T-helper 17 cell (primary cell): Measurements from ENCODE around the gene CAPZA3. TPM values are rescaled to one million over a fixed set of nuclear protein-coding genes. Genes with fewer than 3 reads are reported as not detected.
"Not testable (repeated sequence)": the region's sequence is repeated elsewhere in the genome, so short reads cannot be mapped to it uniquely, and the experiment has no call there.

Source experiments
- ATAC-seq: fragments of 150-1000 bp; cut with Tn5 transposase; 2 replicates; pipeline ENCODE4 v1.10.0; 2021; ENCODE audit warnings: mild to moderate bottlenecking, moderate library complexity
- DNase-seq, 3 donors: peaks; one replicate each; pipeline versions ENCODE4 v3.0.0 to v3.0.0-alpha.2; 2020 to 2021
- H3K9me3 ChIP-seq: one replicate; pipeline ENCODE4 v1.7.0; 2013; ENCODE audit warnings: low read length, mild to moderate bottlenecking; ENCODE audit not compliant: control insufficient read depth, poor library complexity, severe bottlenecking
- H3K27ac Mint-ChIP-seq: one replicate; pipeline ENCODE4 v1.8.0; 2022; ENCODE audit warnings: mild to moderate bottlenecking, moderate library complexity, mixed read lengths
- H3K27me3 Mint-ChIP-seq: one replicate; pipeline ENCODE4 v1.8.0; 2022; ENCODE audit warnings: mixed read lengths
- H3K36me3 Mint-ChIP-seq: one replicate; pipeline ENCODE4 v1.8.0; 2022; ENCODE audit warnings: low read depth, mixed read lengths
- H3K4me1 Mint-ChIP-seq: one replicate; pipeline ENCODE4 v1.8.0; 2022; ENCODE audit warnings: mild to moderate bottlenecking, mixed read lengths
- H3K4me3 Mint-ChIP-seq: one replicate; pipeline ENCODE4 v1.8.0; 2022; ENCODE audit warnings: mild to moderate bottlenecking, moderate library complexity, mixed read lengths
- total RNA-seq, 4 donors: library from RNA in 2 of 4; stranded (reverse) in 2 of 4; gene quantifications; one replicate each; pipeline ENCODE4 v1.2.3 and lab custom pipeline; 2022 to 2026

The CAPZA3 gene
- total RNA-seq, 2 donors from 2014 or later = not detected

DNA sequence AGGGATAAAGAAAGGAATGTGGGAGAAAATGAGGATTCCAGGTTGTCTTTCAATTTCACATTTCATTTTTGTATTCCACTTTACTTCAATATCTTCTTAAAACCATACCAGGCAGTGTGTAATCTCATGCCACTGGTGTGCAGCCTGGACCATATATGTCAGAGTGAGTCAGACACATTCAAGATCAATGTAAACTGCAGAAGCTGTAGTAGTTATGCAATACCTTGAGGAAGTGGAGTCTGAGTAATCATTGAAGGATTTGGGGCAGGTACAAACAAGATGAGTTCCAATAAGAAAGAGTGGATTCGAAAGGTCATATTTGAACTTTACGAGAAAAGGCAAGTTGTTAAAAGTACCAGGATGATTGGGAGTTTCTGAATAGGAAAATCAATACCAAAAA lies 14.2 kb upstream of the CAPZA3 start:
- DNase-seq = no peak
- H3K9me3 ChIP-seq = no peaks in the 10 kb centered on the region
- H3K27ac Mint-ChIP-seq = no peak overlapping the region
- H3K36me3 Mint-ChIP-seq = no peaks in the 10 kb centered on the region
- no peaks in the 10 kb centered on the region for H3K4me1 Mint-ChIP-seq
- H3K27me3 Mint-ChIP-seq = no peaks in the 10 kb centered on the region
- no peak overlapping the region for H3K4me3 Mint-ChIP-seq
- ATAC-seq = no peak

DNA sequence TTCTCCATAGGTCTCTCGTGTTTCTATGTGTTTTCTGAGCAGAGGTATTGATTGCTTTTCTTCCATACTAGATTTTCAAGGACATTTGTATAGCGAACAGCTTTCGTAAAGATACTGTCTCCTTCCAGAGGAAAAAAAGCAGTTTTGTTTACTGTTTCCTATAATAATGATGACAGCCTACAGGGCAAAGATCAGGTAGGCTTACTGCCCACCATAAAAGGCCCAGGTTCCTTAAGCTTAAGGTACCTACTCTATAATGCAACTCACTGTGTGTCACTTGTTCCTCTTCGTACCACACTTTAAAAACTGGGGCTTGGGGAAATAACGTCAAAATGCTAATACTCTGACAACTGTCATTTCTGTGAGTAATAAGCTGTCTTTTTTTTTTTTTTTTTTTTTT lies 6.8 kb upstream of the CAPZA3 start:
- H3K4me1 Mint-ChIP-seq = no peaks in the 10 kb centered on the region
- H3K27me3 Mint-ChIP-seq = no peaks in the 10 kb centered on the region
- DNase-seq (no peak), ATAC-seq (no peak)
- no peak overlapping the region for H3K4me3 Mint-ChIP-seq
- H3K27ac Mint-ChIP-seq = no peak overlapping the region
- no peaks in the 10 kb centered on the region for H3K36me3 Mint-ChIP-seq
- H3K9me3 ChIP-seq = no peaks in the 10 kb centered on the region

DNA sequence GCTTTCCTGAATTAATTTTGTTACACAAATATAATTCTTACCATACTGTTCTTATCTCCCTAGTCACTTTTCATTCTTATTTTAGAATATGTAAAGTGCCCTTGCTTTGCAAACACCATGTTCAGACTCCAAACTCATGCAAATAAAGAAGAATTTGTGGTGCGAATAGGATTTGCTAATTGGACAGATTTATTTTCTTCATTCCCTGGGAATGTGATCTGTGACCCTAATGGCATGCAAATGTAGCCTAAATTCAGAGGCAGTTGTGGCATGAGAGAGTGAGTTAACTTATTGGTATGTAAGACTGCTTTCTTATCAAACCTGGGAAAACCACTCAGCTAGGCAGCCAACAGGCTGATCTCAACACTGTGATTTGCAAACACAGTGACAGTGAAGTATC lies 10.0 kb downstream of the CAPZA3 start:
- Mint-ChIP-seq H3K4me3 (no peak overlapping the region), H3K36me3 (no peaks in the 10 kb centered on the region), H3K27me3 (no peaks in the 10 kb centered on the region), H3K27ac (no peak overlapping the region), H3K4me1 (no peaks in the 10 kb centered on the region)
- no peak for ATAC-seq
- H3K9me3 ChIP-seq = no peaks in the 10 kb centered on the region
- DNase-seq = no peak

DNA sequence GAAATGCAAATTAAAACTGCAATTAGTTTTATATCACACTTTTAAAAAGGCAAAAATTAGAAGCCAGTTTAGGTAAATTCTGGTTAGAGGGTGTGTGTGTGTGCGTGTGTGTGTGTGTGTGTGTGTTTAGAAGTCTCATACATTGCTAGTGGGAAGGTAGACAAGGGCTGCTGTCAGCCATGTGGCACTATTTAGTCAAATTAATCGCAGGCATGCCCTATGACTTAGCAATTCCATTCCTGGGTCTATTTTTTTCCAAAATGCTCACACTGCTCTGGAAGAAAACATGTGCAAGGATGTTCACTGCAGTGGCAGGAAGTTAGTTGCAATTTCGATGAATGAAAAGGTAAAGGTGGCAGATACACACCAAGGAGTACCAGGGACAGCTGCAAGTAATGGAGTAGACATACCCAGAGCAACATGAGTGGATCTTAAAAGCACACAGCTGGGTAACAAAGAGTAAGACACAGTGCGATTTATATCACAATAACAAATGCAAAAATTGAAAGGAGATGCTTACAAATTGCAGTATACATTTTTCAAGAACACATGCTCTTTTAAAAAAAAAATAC lies 11.6 kb downstream of the CAPZA3 start:
- ATAC-seq (no peak), DNase-seq (no peak)
- Mint-ChIP-seq H3K27ac (no peak overlapping the region), H3K27me3 (no peaks in the 10 kb centered on the region), H3K36me3 (no peaks in the 10 kb centered on the region), H3K4me3 (no peak overlapping the region), H3K4me1 (no peaks in the 10 kb centered on the region)
- H3K9me3 ChIP-seq = no peaks in the 10 kb centered on the region

DNA sequence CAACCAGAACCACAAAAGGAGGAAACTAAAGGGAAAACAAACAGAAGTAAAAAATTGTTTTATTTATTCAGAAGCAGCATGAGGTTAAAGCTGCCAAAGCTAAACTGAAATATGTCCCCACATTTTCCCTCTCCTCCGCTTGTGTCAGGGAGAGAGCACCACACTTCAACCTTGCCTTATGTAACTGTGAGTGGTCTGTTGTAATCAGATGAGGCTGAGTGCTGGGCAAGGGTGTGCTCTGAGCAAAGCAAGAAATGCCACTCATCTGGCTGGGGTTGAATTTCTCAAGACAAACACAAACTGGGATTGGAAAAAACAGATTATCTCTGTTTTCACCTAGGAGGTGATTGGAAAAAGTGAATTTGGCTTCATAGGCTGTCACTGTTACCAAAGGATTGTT lies 12.2 kb downstream of the CAPZA3 start:
- Mint-ChIP-seq H3K27me3 (no peaks in the 10 kb centered on the region), H3K27ac (no peak overlapping the region), H3K4me3 (no peak overlapping the region), H3K4me1 (no peaks in the 10 kb centered on the region), H3K36me3 (no peaks in the 10 kb centered on the region)
- DNase-seq (no peak), ATAC-seq (no peak)
- no peaks in the 10 kb centered on the region for H3K9me3 ChIP-seq

DNA sequence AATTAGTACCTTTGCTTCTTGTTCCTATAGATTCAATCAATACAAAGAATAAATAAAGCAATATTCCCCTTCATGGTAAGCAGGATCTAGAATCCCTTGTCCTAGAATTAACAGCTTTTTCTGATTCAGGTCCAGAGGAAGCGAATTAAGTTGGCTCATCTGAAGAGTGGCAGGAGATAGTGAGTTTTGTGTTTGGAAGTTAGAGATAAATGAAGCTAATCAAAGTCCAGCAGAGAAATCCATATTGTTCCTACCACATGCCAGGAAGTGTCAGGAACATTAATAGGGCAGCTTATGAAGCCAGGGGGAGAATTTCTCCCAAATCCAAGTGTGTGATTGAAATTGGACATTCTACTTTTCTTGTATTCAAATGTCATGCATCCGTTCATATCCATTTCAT lies 13.9 kb downstream of the CAPZA3 start:
- Mint-ChIP-seq H3K27me3 (no peaks in the 10 kb centered on the region), H3K4me3 (no peak overlapping the region)

DNA sequence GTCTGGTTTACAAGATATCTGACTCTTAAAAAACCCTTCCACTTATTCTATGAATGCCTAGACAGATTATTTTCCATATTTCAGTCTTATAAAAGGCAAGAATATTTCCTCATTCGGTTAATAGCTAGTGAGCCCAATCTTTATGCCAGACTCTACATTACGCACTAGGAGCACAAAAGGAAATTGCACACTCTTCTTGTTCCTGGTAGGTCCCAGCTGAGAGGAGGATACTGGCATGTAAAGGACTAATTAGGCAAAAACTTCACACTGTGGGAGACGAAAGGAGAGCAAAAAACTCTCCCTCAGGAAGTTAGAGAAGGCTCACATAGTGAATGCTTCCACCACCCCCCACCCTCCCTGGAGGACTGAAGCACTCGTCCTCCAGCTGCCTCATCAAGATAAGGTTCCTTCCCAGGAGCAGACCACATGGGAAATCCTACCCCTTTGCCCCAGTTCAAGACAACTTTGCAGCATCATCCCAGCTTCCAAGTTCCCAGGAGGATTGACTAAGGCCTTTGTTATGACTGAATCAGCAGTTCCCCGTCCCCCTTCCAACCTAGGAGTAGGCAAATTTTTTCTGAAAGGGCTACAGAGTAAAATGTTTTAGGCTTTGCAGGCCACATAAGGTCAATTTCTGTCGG lies 14.5 kb downstream of the CAPZA3 start:
- Mint-ChIP-seq H3K27ac (no peak overlapping the region), H3K27me3 (no peaks in the 10 kb centered on the region), H3K36me3 (no peaks in the 10 kb centered on the region), H3K4me3 (no peak overlapping the region), H3K4me1 (no peaks in the 10 kb centered on the region)
- no peak for ATAC-seq
- no peak for DNase-seq
- H3K9me3 ChIP-seq = no peaks in the 10 kb centered on the region

More for the DNA sequence above, 13.9 kb downstream of the CAPZA3 start:
- Mint-ChIP-seq H3K36me3 (no peaks in the 10 kb centered on the region), H3K27ac (no peak overlapping the region), H3K4me1 (no peaks in the 10 kb centered on the region)
- DNase-seq = no peak
- ATAC-seq = no peak
- H3K9me3 ChIP-seq = no peaks in the 10 kb centered on the region

DNA sequence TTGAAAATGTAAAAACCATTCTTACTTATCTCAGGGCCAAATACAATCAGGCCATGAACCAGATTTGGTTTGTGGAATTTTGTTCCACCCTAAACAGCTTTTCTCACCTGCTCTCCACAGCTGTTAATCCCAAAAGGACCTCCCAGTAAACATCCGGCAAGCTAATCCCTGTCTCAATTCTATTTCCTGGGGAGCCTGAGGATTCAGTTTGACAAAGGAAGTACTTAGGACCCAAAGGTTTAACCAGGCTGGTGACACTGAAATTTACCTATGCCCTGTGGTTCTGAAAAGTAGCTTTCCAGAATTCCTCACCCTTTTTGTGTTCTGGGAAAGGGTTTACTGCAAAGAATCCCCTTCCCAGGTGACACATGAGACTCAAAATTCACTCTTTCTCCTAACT lies 15.0 kb downstream of the CAPZA3 start:
- DNase-seq (no peak), ATAC-seq (no peak)
- H3K4me3 Mint-ChIP-seq = no peak overlapping the region
- no peaks in the 10 kb centered on the region for H3K4me1 Mint-ChIP-seq
- no peaks in the 10 kb centered on the region for H3K36me3 Mint-ChIP-seq
- H3K27ac Mint-ChIP-seq = no peak overlapping the region
- no peaks in the 10 kb centered on the region for H3K9me3 ChIP-seq
- H3K27me3 Mint-ChIP-seq = no peaks in the 10 kb centered on the region

DNA sequence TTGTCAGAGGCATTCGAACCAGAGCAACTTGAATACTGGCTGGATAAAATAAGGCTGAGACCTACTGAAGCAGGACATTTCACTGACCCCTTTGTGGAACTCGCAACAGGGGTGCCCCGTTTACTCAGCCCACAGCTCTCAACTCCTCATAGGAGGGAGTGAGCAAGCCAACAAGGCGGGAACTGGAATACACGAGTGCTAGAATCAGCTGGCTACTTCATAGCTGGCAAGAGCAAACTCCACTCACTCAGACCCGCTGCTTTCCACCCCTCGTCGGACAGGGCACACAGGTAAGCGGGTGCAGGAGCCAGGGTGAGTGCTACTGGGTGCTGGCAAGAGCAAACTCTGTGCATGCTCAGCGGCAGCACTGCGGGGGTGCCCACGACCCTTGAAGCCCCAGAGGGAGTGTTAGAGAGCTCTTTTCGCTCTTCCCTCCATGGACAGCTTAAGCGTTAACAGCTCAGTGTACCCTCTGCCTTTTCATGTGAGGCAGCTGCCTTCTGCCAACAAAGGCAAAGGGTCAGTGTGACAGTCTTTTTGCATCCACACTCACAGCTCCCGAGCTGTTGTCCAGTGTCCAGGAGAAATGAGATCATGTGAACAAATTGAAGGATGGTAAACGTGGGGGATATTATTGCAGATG lies 15.7 kb downstream of the CAPZA3 start:
- DNase-seq = no peak
- no peaks in the 10 kb centered on the region for H3K27me3 Mint-ChIP-seq
- no peak overlapping the region for H3K4me3 Mint-ChIP-seq

DNA sequence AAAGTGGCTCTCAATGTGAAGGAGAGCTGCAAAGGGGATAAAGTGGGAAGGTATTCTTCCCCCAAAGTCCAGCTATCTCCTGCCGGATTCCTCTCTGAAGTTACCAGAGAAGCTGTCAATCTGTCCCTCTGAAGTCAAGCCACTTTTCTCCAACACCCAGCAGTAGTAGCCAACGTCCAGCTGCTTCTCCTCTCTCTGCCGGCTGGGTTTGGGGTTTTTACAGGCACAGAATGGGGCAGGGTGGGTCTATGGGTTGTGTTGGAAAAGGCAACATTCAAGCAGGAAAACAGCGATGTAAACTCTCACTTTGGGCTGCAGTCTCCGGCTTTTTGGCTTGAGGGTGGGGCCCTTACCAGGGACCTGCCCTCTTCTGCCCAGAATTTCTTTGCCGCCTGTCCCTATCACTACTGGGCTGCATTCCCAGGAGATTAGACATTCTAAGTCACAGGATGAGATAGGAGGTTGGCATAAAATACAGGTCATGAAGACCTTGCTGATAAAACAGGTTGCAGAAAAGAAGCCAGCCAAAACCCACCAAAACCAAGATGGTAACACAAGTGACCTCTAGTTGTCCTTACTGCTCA lies 16.3 kb downstream of the CAPZA3 start:
- H3K27ac Mint-ChIP-seq = no peak overlapping the region
- no peaks in the 10 kb centered on the region for H3K36me3 Mint-ChIP-seq
- no peaks in the 10 kb centered on the region for H3K27me3 Mint-ChIP-seq
- no peaks in the 10 kb centered on the region for H3K4me1 Mint-ChIP-seq
- DNase-seq (no peak), ATAC-seq (no peak)
- H3K4me3 Mint-ChIP-seq = no peak overlapping the region
- H3K9me3 ChIP-seq = no peaks in the 10 kb centered on the region

More for the DNA sequence above, 15.7 kb downstream of the CAPZA3 start:
- Mint-ChIP-seq H3K36me3 (no peaks in the 10 kb centered on the region), H3K27ac (no peak overlapping the region), H3K4me1 (no peaks in the 10 kb centered on the region)
- no peaks in the 10 kb centered on the region for H3K9me3 ChIP-seq
- ATAC-seq = no peak

DNA sequence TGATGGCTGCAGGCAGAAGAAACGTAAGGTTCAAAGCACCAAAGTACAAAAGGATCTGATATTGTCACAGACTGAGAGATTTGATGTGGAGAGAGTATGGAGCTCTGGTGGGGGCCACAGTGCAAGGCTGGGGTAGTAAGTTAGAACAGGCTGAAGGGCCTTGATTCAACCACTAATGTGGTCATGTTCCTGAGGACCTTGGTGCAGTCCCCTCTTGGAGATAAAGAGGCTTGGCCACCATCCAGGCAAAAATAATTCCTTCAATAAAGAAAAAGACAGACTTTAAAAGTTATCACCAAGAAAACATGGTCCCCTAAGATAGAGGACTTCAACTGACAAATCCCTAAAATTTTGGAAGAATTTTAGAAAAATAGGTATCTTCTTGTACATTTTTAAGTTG lies 17.4 kb downstream of the CAPZA3 start:
- DNase-seq (no peak), ATAC-seq (no peak)
- Mint-ChIP-seq H3K36me3 (no peaks in the 10 kb centered on the region), H3K27me3 (no peaks in the 10 kb centered on the region), H3K4me1 (no peaks in the 10 kb centered on the region), H3K4me3 (no peak overlapping the region), H3K27ac (no peak overlapping the region)
- H3K9me3 ChIP-seq = no peaks in the 10 kb centered on the region

DNA sequence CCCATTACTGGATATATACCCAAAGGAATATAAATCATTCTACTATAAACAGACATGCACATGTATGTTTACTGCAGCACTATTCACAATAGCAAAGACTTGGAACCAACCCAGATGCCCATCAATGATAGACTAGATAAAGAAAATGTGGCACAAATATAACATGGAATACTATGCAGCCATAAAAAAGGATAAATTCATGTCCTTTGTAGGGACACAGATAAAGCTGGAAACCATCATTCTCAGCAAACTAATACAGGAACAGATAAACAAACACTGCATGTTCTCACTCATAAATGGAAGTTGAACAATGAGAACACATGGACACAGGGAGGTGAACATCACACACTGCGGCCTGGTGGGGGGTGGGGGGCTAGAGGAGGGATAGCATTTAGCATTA lies 28.6 kb downstream of the CAPZA3 start:
- H3K9me3 ChIP-seq, DNase-seq, H3K36me3 Mint-ChIP-seq, H3K4me1 Mint-ChIP-seq, H3K4me3 Mint-ChIP-seq, ATAC-seq, H3K27ac Mint-ChIP-seq, H3K27me3 Mint-ChIP-seq: not testable (repeated sequence)

DNA sequence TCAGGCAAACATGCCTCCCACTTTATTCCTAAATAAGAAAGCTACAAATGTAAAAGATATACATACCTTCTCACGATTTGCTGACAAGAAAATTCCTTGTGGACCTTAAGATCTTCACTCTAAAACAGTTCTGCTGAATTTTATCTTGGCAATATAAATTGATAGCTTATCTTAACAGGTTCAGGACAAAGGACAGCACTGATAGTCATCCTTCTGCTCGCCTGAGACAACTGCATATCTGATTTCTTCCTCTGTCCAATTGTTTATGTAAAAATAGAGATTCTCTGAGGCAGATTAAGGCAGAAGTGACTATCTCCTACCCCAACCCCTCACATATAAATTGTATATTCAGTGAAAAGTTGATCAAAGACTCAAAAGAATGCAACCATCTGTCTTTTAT lies 44.9 kb downstream of the CAPZA3 start:
- DNase-seq (no peak), ATAC-seq (no peak)
- no peaks in the 10 kb centered on the region for H3K4me1 Mint-ChIP-seq
- H3K27me3 Mint-ChIP-seq = no peaks in the 10 kb centered on the region
- H3K9me3 ChIP-seq = no peaks in the 10 kb centered on the region
- no peak overlapping the region for H3K4me3 Mint-ChIP-seq
- H3K27ac Mint-ChIP-seq = no peak overlapping the region
- H3K36me3 Mint-ChIP-seq = no peaks in the 10 kb centered on the region

DNA sequence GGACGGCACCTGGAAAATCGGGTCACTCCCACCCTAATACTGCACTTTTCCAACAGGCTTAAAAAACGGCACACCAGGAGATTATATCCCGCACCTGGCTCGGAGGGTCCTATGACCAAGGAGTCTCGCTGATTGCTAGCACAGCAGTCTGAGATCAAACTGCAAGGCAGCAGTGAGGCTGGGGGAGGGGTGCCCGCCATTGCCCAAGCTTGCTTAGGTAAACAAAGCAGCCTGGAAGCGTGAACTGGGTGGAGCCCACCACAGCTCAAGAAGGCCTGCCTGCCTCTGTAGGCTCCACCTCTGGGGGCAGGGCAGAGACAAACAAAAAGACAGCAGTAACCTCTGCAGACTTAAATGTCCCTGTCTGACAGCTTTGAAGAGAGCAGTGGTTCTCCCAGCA lies 47.5 kb downstream of the CAPZA3 start:
- DNase-seq, H3K36me3 Mint-ChIP-seq, ATAC-seq, H3K27me3 Mint-ChIP-seq, H3K27ac Mint-ChIP-seq, H3K9me3 ChIP-seq, H3K4me3 Mint-ChIP-seq, H3K4me1 Mint-ChIP-seq: not testable (repeated sequence)
